ENCODE data around the gene PCP4.
"Not testable (repeated sequence)": the region's sequence is repeated elsewhere in the genome, so short reads cannot be mapped to it uniquely, and the experiment has no call there.

Gene PCP4

GRCh38 chr21:39888848-39889247 is 21.6 kb downstream of the PCP4 start:
- ChIA-PET POLR2A (ENCODE audit: low non-redundant PET) (no interaction called here), CTCF (no interaction called here)
- H3K27ac ChIP-seq, result no peak overlapping the region
- TF ChIP-seq, protein P1, sequence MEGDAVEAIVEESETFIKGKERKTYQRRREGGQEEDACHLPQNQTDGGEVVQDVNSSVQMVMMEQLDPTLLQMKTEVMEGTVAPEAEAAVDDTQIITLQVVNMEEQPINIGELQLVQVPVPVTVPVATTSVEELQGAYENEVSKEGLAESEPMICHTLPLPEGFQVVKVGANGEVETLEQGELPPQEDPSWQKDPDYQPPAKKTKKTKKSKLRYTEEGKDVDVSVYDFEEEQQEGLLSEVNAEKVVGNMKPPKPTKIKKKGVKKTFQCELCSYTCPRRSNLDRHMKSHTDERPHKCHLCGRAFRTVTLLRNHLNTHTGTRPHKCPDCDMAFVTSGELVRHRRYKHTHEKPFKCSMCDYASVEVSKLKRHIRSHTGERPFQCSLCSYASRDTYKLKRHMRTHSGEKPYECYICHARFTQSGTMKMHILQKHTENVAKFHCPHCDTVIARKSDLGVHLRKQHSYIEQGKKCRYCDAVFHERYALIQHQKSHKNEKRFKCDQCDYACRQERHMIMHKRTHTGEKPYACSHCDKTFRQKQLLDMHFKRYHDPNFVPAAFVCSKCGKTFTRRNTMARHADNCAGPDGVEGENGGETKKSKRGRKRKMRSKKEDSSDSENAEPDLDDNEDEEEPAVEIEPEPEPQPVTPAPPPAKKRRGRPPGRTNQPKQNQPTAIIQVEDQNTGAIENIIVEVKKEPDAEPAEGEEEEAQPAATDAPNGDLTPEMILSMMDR (conservative IDR thresholded peaks at IDR 0.05; ENCODE audit: low read depth), result no peak
- no peak for DNase-seq (ENCODE audit: low spot score)

GRCh38 chr21:39891111-39891510 is 23.9 kb downstream of the PCP4 start:
- CTCF ChIA-PET, result no interaction called here
- POLR2A ChIA-PET (ENCODE audit: low non-redundant PET), result no interaction called here
- DNase-seq (ENCODE audit: low spot score), result no peak
- no peak overlapping the region for H3K27ac ChIP-seq
- TF ChIP-seq, protein P1 (conservative IDR thresholded peaks at IDR 0.05; ENCODE audit: low read depth), result no peak

GRCh38 chr21:39891863-39892262 is 24.6 kb downstream of the PCP4 start:
- DNase-seq (ENCODE audit: low spot score); CTCF ChIA-PET; H3K27ac ChIP-seq; POLR2A ChIA-PET (ENCODE audit: low non-redundant PET): not testable (repeated sequence)

- ChIA-PET CTCF (no interaction called here), POLR2A (ENCODE audit: low non-redundant PET) (no interaction called here)
- no peak overlapping the region for H3K27ac ChIP-seq
- TF ChIP-seq, protein P1 (conservative IDR thresholded peaks at IDR 0.05; ENCODE audit: low read depth), result no peak
- no peak for DNase-seq (ENCODE audit: low spot score)
Measured at GRCh38 chr21:39900491-39900890, 33.3 kb downstream of the PCP4 start.

DNA sequence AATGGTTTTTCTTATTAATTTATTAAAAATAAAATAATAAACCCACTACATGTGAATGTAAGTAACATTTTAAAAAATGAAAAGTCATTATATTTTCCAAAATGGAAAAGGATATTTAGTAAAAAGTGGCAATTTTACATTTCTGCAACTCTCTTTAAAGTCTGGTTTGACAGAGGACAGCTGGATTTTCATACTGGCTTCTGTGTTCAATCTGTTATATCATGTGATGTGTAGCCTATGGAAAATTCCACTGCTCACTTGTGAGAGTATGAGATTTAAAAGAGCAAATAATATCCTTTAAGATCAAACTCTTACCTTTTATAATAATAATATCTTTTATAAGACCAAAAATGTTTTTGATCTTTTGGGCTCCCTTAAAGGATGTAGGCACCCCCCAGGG is 33.7 kb downstream of the PCP4 start:
- POLR2A ChIA-PET (ENCODE audit: low non-redundant PET), result no interaction called here
- no peak for DNase-seq (ENCODE audit: low spot score)
- CTCF ChIA-PET, result no interaction called here
- H3K27ac ChIP-seq, result no peak overlapping the region
- TF ChIP-seq, protein P1 (conservative IDR thresholded peaks at IDR 0.05; ENCODE audit: low read depth), result no peak

GRCh38 chr21:39902986-39903385 is 35.7 kb downstream of the PCP4 start:
- ChIA-PET POLR2A (ENCODE audit: low non-redundant PET) (no interaction called here), CTCF (no interaction called here)
- DNase-seq (ENCODE audit: low spot score), result no peak
- TF ChIP-seq, protein P1 (conservative IDR thresholded peaks at IDR 0.05; ENCODE audit: low read depth), result no peak
- H3K27ac ChIP-seq, result no peak overlapping the region

GRCh38 chr21:39904457-39904856 is 37.2 kb downstream of the PCP4 start:
- ChIA-PET POLR2A (ENCODE audit: low non-redundant PET) (no interaction called here), CTCF (interaction anchor here (0.6 kb wide), 1 partner anchor 50 kb away, joined by 3 read pairs; no protein-coding TSS in a partner anchor)
- DNase-seq (ENCODE audit: low spot score), result no peak
- H3K27ac ChIP-seq, result no peak overlapping the region
- TF ChIP-seq, protein P1 (conservative IDR thresholded peaks at IDR 0.05; ENCODE audit: low read depth), result no peak
